KMS-11 (cell line): Measurements from ENCODE around the gene HMGCS1.

Experiments used
- H2AFZ ChIP-seq: fragments of 200-600 bp; sonication (generic); 2 replicates; pipeline ENCODE4 v1.6.1; 2016; ENCODE audit warnings: antibody characterized with exemption, mixed run types, low read depth
- H3K27ac ChIP-seq: fragments of 200-600 bp; sonication (generic); 2 replicates; pipeline ENCODE4 v1.6.1; 2016; ENCODE audit warnings: mild to moderate bottlenecking, mixed run types
- H3K27me3 ChIP-seq: fragments of 200-600 bp; sonication (generic); 2 replicates; pipeline ENCODE4 v1.6.1; 2017; ENCODE audit warnings: mild to moderate bottlenecking, low read depth, mixed run types, moderate library complexity; ENCODE audit not compliant: insufficient read depth
- H3K36me3 ChIP-seq: fragments of 200-600 bp; sonication (generic); 2 replicates; pipeline ENCODE4 v1.6.1; 2017; ENCODE audit warnings: mild to moderate bottlenecking, mixed run types; ENCODE audit not compliant: insufficient read depth
- H3K4me1 ChIP-seq: fragments of 200-600 bp; sonication (generic); 2 replicates; pipeline ENCODE4 v1.6.1; 2016; ENCODE audit warnings: mild to moderate bottlenecking, low read depth, mixed run types; ENCODE audit not compliant: poor library complexity, severe bottlenecking
- H3K4me2 ChIP-seq: fragments of 200-600 bp; sonication (generic); 2 replicates; pipeline ENCODE4 v1.7.0; 2016; ENCODE audit warnings: mild to moderate bottlenecking, mixed run types
- H3K4me3 ChIP-seq: fragments of 200-600 bp; sonication (generic); IDR thresholded peaks from 2 replicates; pipeline ENCODE4 v1.6.1; 2017; ENCODE audit warnings: low read depth, low read length, mixed read lengths; ENCODE audit not compliant: insufficient read depth
- H3K79me2 ChIP-seq: fragments of 200-600 bp; sonication (generic); 2 replicates; pipeline ENCODE4 v1.6.1; 2016; ENCODE audit warnings: low read depth, mixed run types; ENCODE audit not compliant: insufficient read depth
- H3K9ac ChIP-seq: fragments of 200-600 bp; sonication (generic); 2 replicates; pipeline ENCODE4 v1.6.1; 2016; ENCODE audit warnings: mild to moderate bottlenecking, mixed run types
- H4K20me1 ChIP-seq: fragments of 200-600 bp; sonication (generic); 2 replicates; pipeline ENCODE4 v1.6.1; 2016; ENCODE audit warnings: mild to moderate bottlenecking, mixed run types; ENCODE audit not compliant: insufficient read depth
- TF ChIP-seq, protein P1 (sequence below): fragments of 200-600 bp; sonication (generic); conservative IDR thresholded peaks from 2 replicates; pipeline ENCODE4 v1.6.1; 2017; ENCODE audit warnings: low read depth, mild to moderate bottlenecking, antibody characterized with exemption, low read length, moderate library complexity, mixed read lengths

The HMGCS1 gene

GRCh38 chr5:43255704-43256103 is 57.5 kb downstream of the HMGCS1 start:
- Histone ChIP-seq H2AFZ (no peak overlapping the region), H3K9ac (no peak overlapping the region), H3K4me1 (no peaks in the 10 kb centered on the region), H3K4me3 (no peak overlapping the region), H3K4me2 (no peak overlapping the region), H4K20me1 (no peaks in the 10 kb centered on the region), H3K27me3 (no peaks in the 10 kb centered on the region), H3K79me2 (no peaks in the 10 kb centered on the region), H3K36me3 (no peaks in the 10 kb centered on the region), H3K27ac (no peak overlapping the region)
- TF ChIP-seq, protein P1, sequence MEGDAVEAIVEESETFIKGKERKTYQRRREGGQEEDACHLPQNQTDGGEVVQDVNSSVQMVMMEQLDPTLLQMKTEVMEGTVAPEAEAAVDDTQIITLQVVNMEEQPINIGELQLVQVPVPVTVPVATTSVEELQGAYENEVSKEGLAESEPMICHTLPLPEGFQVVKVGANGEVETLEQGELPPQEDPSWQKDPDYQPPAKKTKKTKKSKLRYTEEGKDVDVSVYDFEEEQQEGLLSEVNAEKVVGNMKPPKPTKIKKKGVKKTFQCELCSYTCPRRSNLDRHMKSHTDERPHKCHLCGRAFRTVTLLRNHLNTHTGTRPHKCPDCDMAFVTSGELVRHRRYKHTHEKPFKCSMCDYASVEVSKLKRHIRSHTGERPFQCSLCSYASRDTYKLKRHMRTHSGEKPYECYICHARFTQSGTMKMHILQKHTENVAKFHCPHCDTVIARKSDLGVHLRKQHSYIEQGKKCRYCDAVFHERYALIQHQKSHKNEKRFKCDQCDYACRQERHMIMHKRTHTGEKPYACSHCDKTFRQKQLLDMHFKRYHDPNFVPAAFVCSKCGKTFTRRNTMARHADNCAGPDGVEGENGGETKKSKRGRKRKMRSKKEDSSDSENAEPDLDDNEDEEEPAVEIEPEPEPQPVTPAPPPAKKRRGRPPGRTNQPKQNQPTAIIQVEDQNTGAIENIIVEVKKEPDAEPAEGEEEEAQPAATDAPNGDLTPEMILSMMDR: no peak

DNA sequence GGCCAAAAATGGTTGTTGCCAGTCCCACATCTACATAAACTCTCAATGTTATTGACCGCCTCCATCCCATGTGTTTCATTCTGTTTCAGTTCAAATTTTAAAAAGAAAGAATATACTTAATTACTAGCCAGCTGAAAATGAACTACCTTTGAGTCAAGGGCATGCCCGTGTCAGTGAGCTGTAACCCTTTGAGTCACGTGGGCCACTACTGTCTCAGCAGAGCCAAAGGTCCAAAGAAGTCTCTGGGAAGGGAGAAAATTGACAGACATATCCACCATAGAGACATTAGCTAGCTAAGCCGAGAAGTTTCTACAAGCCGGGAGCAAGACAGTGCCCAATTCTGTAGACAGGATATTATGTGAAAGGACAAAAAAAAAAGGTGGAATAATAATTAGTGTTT is 61.5 kb downstream of the HMGCS1 start:
- Histone ChIP-seq H3K4me3 (no peak overlapping the region), H3K79me2 (no peaks in the 10 kb centered on the region), H3K27me3 (no peaks in the 10 kb centered on the region), H3K9ac (no peak overlapping the region), H4K20me1 (no peaks in the 10 kb centered on the region), H3K27ac (no peak overlapping the region), H3K4me1 (no peaks in the 10 kb centered on the region), H3K4me2 (no peak overlapping the region), H3K36me3 (no peaks in the 10 kb centered on the region), H2AFZ (no peak overlapping the region)
- TF ChIP-seq, protein P1: no peak

DNA sequence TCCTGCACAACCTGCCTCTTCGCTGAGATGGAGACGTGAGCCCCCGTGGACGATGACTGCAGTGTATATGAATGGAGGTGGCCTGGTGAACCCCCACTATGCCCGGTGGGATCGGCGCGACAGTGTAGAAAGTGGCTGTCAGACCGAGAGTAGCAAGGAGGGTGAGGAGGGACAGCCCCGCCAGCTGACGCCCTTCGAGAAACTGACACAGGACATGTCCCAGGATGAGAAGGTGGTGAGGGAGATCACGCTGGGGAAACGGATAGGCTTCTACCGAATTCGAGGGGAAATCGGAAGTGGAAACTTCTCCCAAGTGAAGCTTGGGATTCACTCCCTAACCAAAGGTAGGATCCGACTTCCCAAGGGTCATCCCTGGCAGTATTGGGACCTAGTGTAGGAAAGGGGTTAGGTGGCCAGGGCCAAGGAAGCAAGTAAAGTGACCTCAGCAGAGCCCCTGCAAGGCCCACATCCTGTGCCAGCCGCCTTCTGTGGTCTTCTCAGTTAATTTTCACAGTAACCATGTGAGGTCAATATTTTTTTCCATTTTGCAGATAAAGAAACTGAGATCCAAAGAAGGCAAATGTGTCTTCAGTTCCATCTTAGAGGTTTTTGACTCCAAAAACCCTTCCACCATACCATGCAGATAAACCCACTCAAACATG is 67.4 kb downstream of the HMGCS1 start:
- Histone ChIP-seq H4K20me1 (no peaks in the 10 kb centered on the region), H3K79me2 (no peaks in the 10 kb centered on the region), H3K4me3 (no peak overlapping the region), H3K27me3 (no peaks in the 10 kb centered on the region), H3K36me3 (no peaks in the 10 kb centered on the region), H3K4me1 (no peaks in the 10 kb centered on the region), H2AFZ (no peak overlapping the region), H3K4me2 (no peak overlapping the region), H3K9ac (no peak overlapping the region), H3K27ac (no peak overlapping the region)
- TF ChIP-seq, protein P1: no peak

GRCh38 chr5:43244823-43245565 is 68.2 kb downstream of the HMGCS1 start:
- Histone ChIP-seq H3K27me3 (no peaks in the 10 kb centered on the region), H3K9ac (no peak overlapping the region), H2AFZ (no peak overlapping the region), H4K20me1 (no peaks in the 10 kb centered on the region), H3K4me1 (no peaks in the 10 kb centered on the region), H3K36me3 (no peaks in the 10 kb centered on the region), H3K4me3 (no peak overlapping the region), H3K79me2 (no peaks in the 10 kb centered on the region), H3K4me2 (no peak overlapping the region), H3K27ac (no peak overlapping the region)
- TF ChIP-seq, protein P1: no peak
